Measurements from ENCODE around the gene GPHN. TPM values are rescaled to one million over a fixed set of nuclear protein-coding genes. Genes with fewer than 3 reads are reported as not detected.

GPHN gene
- total RNA-seq, 1 donor from 2014 or later: 12.4 TPM

- TF ChIP-seq CTCF (IDR thresholded peaks at IDR 0.05): no peak
- Mint-ChIP-seq H3K36me3 (ENCODE audit: low read depth) (peaks cover 5% of the 10 kb centered on the region), H3K27ac (ENCODE audit: unreplicated experiment) (no peak overlapping the region), H3K9me3 (ENCODE audit: low read depth) (peaks cover 6% of the 10 kb centered on the region), H3K4me1 (ENCODE audit: low read depth) (no peaks in the 10 kb centered on the region), H3K27me3 (ENCODE audit: low read depth) (no peaks in the 10 kb centered on the region), H3K4me3 (ENCODE audit: unreplicated experiment) (no peak overlapping the region)
- DNase-seq (ENCODE audit: low spot score): no peak
These were observed 457.9 kb downstream of the GPHN start for GRCh38 chr14:66965831-66966230.

GRCh38 chr14:66972469-66972868 is 464.5 kb downstream of the GPHN start:
- H3K27me3 Mint-ChIP-seq (ENCODE audit: low read depth): no peaks in the 10 kb centered on the region
- DNase-seq (ENCODE audit: low spot score): no peak
- peaks cover 24% of the 10 kb centered on the region for H3K4me1 Mint-ChIP-seq (ENCODE audit: low read depth)
- no peak for TF ChIP-seq CTCF (IDR thresholded peaks at IDR 0.05)
- H3K36me3 Mint-ChIP-seq (ENCODE audit: low read depth): no peaks in the 10 kb centered on the region
- no peaks in the 10 kb centered on the region for H3K9me3 Mint-ChIP-seq (ENCODE audit: low read depth)
- no peak overlapping the region for H3K27ac Mint-ChIP-seq (ENCODE audit: unreplicated experiment)
- no peak overlapping the region for H3K4me3 Mint-ChIP-seq (ENCODE audit: unreplicated experiment)

- Mint-ChIP-seq H3K4me3 (ENCODE audit: unreplicated experiment) (no peak overlapping the region), H3K9me3 (ENCODE audit: low read depth) (no peaks in the 10 kb centered on the region), H3K4me1 (ENCODE audit: low read depth) (peaks cover 24% of the 10 kb centered on the region), H3K36me3 (ENCODE audit: low read depth) (no peaks in the 10 kb centered on the region), H3K27me3 (ENCODE audit: low read depth) (no peaks in the 10 kb centered on the region), H3K27ac (ENCODE audit: unreplicated experiment) (peak overlapping the region; percentile 68)
- DNase-seq (ENCODE audit: low spot score): no peak
- TF ChIP-seq CTCF (IDR thresholded peaks at IDR 0.05): no peak
These were observed 466.6 kb downstream of the GPHN start for GRCh38 chr14:66974397-66975025.

- Mint-ChIP-seq H3K4me1 (ENCODE audit: low read depth) (peaks cover 24% of the 10 kb centered on the region), H3K27ac (ENCODE audit: unreplicated experiment) (peak overlapping the region; percentile 68), H3K27me3 (ENCODE audit: low read depth) (no peaks in the 10 kb centered on the region), H3K36me3 (ENCODE audit: low read depth) (no peaks in the 10 kb centered on the region), H3K4me3 (ENCODE audit: unreplicated experiment) (no peak overlapping the region), H3K9me3 (ENCODE audit: low read depth) (no peaks in the 10 kb centered on the region)
- no peak for DNase-seq (ENCODE audit: low spot score)
- TF ChIP-seq CTCF (IDR thresholded peaks at IDR 0.05): no peak
These were observed 467.3 kb downstream of the GPHN start for GRCh38 chr14:66975251-66975650.

- Mint-ChIP-seq H3K4me3 (ENCODE audit: unreplicated experiment) (no peak overlapping the region), H3K27me3 (ENCODE audit: low read depth) (no peaks in the 10 kb centered on the region), H3K9me3 (ENCODE audit: low read depth) (no peaks in the 10 kb centered on the region), H3K27ac (ENCODE audit: unreplicated experiment) (no peak overlapping the region), H3K4me1 (ENCODE audit: low read depth) (peaks cover 14% of the 10 kb centered on the region), H3K36me3 (ENCODE audit: low read depth) (no peaks in the 10 kb centered on the region)
- no peak for TF ChIP-seq CTCF (IDR thresholded peaks at IDR 0.05)
- no peak for DNase-seq (ENCODE audit: low spot score)
These were observed 471.4 kb downstream of the GPHN start for GRCh38 chr14:66979101-66979974.
